ENCODE measurements around the gene DOC2B.

The DOC2B gene

DNA sequence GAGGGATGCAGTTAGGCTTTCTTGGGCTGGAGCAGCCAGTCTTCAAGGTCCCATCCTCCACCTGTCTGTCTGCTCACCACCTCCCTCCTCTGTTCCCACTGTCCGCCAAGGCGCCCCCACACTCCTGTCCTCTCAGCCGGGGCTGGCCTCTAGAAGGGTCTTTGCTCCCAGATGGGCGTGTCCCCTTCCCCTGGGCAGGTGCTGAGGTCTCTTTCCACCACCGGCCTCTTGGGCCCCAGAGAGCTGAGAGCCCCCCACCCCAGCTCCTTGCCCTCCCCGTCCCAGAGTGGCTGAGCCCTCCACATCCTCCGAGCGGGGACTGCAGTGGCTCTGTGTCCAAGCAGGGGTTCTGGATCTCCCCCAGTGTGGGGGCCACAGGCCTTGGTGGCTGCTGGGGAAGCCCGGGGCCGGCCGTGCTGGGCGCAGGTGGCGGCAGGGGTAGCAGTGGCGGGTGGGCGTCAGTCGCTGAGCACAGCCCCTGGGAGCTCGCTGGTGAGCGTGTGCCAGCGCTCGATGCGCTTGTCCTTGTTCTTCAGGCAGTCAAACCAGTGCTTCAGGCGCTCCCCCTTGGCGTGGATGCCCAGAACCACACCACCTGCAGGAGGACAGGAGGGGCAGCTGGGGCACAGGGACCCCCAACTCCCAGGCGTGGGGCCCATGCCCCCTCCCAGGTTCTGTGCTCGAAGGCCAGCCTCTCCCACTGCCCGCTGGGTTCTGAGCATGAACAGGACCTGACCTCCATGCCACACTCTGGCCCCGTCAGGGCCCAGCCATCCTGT, 34.3 kb downstream of the DOC2B start:
- DNase-seq (ENCODE audit: low spot score) = no peak
- H3K9ac ChIP-seq (ENCODE audit: low read depth, low read length, poor library complexity) = no peak overlapping the region
- WGBS, 2 donors (ENCODE audit: extremely low coverage in 2 of 2, insufficient read length in 2 of 2, insufficient replicate concordance in 1 of 2) = no CpG with 5 or more reads among the region's 27 CpGs

GRCh38 chr17:146546-146945, 34.9 kb downstream of the DOC2B start:
- Histone ChIP-seq H3K4me2 (ENCODE audit: insufficient read depth, low read length, poor library complexity, severe bottlenecking) (no peak overlapping the region), H4K91ac (ENCODE audit: low read depth, low read length, poor library complexity) (no peak overlapping the region), H2BK12ac (ENCODE audit: low read length) (no peak overlapping the region), H3K9ac (ENCODE audit: low read depth, low read length, poor library complexity) (no peak overlapping the region), H3K18ac (ENCODE audit: low read length) (no peak overlapping the region), H2BK15ac (ENCODE audit: low read length) (no peak overlapping the region), H3K23ac (ENCODE audit: low read depth, low read length, poor library complexity) (no peak overlapping the region), H4K8ac (ENCODE audit: low read depth, low read length) (no peak overlapping the region), H2AK5ac (ENCODE audit: low read depth, low read length) (peak overlapping the region; percentile 29), H2BK120ac (ENCODE audit: low read depth, low read length) (no peak overlapping the region), H3K4me3 (ENCODE audit: low read length in 2 of 2) (no peak overlapping the region), H3K9me3 (replicated peaks in 1 of 2; ENCODE audit: control insufficient read depth in 2 of 2, insufficient read depth in 1 of 2, low read depth in 1 of 2, low read length in 2 of 2) (no peaks in the 10 kb centered on the region), H3K27me3 (ENCODE audit: control insufficient read depth in 3 of 3, insufficient read depth in 3 of 3, low read depth in 1 of 3, low read length in 3 of 3) (peaks cover 0 to 9% (median 8%) of the 10 kb centered on the region in 3 experiments), H3K36me3 (replicated peaks in 1 of 2; ENCODE audit: control insufficient read depth in 2 of 2, insufficient read depth in 2 of 2, low read length in 2 of 2) (no peaks in the 10 kb centered on the region), H3K4me1 (ENCODE audit: control insufficient read depth in 2 of 2, insufficient read depth in 1 of 2, low read depth in 1 of 2, low read length in 2 of 2) (peaks cover 0 to 3% of the 10 kb centered on the region in 2 donors), H2BK5ac (ENCODE audit: low read length) (no peak overlapping the region), H3K79me1 (ENCODE audit: low read depth, low read length) (no peaks in the 10 kb centered on the region), H3K27ac (replicated peaks; ENCODE audit: low read length) (no peak overlapping the region), H3K4ac (ENCODE audit: low read length) (no peak overlapping the region), H2AFZ (ENCODE audit: low read length) (no peak overlapping the region), H3K14ac (ENCODE audit: low read length) (no peak overlapping the region)
- DNase-seq (ENCODE audit: low spot score) = no peak
- no CpG with 5 or more reads among the region's 10 CpGs for WGBS, 2 donors (ENCODE audit: extremely low coverage in 2 of 2, insufficient read length in 2 of 2, insufficient replicate concordance in 1 of 2)

More for the DNA sequence above, 34.3 kb downstream of the DOC2B start:
- Histone ChIP-seq H3K27ac (replicated peaks; ENCODE audit: low read length) (no peak overlapping the region), H3K14ac (ENCODE audit: low read length) (no peak overlapping the region), H3K79me1 (ENCODE audit: low read depth, low read length) (no peaks in the 10 kb centered on the region), H3K4me1 (ENCODE audit: control insufficient read depth in 2 of 2, insufficient read depth in 1 of 2, low read depth in 1 of 2, low read length in 2 of 2) (peaks cover 0 to 3% of the 10 kb centered on the region in 2 donors), H2BK120ac (ENCODE audit: low read depth, low read length) (peak overlapping the region; percentile 20), H3K27me3 (ENCODE audit: control insufficient read depth in 3 of 3, insufficient read depth in 3 of 3, low read depth in 1 of 3, low read length in 3 of 3) (peaks cover 0 to 9% (median 7%) of the 10 kb centered on the region in 3 experiments), H3K4me2 (ENCODE audit: insufficient read depth, low read length, poor library complexity, severe bottlenecking) (no peak overlapping the region), H2BK5ac (ENCODE audit: low read length) (no peak overlapping the region), H2BK15ac (ENCODE audit: low read length) (no peak overlapping the region), H2BK12ac (ENCODE audit: low read length) (no peak overlapping the region), H2AFZ (ENCODE audit: low read length) (no peak overlapping the region), H3K4ac (ENCODE audit: low read length) (peak overlapping the region; percentile 47), H3K4me3 (ENCODE audit: low read length in 2 of 2) (no peak overlapping the region), H3K36me3 (replicated peaks in 1 of 2; ENCODE audit: control insufficient read depth in 2 of 2, insufficient read depth in 2 of 2, low read length in 2 of 2) (no peaks in the 10 kb centered on the region), H4K8ac (ENCODE audit: low read depth, low read length) (no peak overlapping the region), H2AK5ac (ENCODE audit: low read depth, low read length) (peak overlapping the region; percentile 29), H4K91ac (ENCODE audit: low read depth, low read length, poor library complexity) (no peak overlapping the region), H3K9me3 (replicated peaks in 1 of 2; ENCODE audit: control insufficient read depth in 2 of 2, insufficient read depth in 1 of 2, low read depth in 1 of 2, low read length in 2 of 2) (peaks cover 0 to 1% of the 10 kb centered on the region in 2 donors), H3K23ac (ENCODE audit: low read depth, low read length, poor library complexity) (no peak overlapping the region), H3K18ac (ENCODE audit: low read length) (peak overlapping the region; percentile 39)

DNA sequence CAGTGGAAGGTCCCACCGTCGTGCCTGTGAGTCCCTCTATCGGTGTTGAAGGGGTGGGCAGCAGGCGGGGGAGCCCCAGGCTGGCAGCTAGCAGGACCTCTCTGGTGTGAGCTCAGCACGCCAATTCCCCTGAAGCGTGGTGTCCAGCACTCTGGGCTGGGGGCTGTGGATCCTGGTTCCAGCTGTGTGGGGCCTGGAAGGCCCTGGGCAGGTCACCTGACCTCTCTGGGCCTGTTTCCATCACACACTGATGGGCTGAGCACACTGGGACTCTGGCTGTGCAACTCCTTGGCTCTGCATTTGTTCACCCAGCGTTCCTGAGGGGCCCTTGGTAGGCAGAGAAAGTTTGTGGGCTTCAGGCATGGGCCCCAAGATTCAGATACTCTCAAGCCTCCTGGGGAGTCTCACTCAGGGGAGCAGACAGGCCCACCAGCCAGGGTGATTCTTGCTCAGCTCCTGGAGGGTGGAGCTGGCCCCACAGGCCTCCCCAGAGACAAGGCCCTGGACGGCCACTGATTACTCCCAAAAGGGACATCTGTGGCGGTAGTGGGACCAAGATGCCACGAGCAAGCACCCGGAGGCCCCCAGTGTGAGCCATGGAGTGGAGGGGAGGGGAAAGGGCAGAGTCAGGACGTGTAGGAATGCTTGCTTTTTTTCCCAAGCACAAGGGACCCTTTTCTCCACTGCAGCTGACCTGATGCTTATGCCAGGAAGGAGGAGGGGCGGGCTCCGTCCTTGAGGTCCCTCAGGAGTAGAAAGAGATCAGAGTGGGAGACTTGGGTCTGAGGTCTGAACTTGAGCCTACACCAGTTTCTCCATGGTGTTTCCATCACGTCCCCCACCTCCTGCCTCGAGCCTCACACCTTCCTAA, 35.5 kb downstream of the DOC2B start:
- Histone ChIP-seq H4K8ac (ENCODE audit: low read depth, low read length) (no peak overlapping the region), H2BK12ac (ENCODE audit: low read length) (no peak overlapping the region), H2AFZ (ENCODE audit: low read length) (no peak overlapping the region), H2BK5ac (ENCODE audit: low read length) (no peak overlapping the region), H2BK15ac (ENCODE audit: low read length) (peak overlapping the region; percentile 96), H3K4me2 (ENCODE audit: insufficient read depth, low read length, poor library complexity, severe bottlenecking) (no peak overlapping the region), H3K9me3 (replicated peaks in 1 of 2; ENCODE audit: control insufficient read depth in 2 of 2, insufficient read depth in 1 of 2, low read depth in 1 of 2, low read length in 2 of 2) (no peaks in the 10 kb centered on the region), H3K4ac (ENCODE audit: low read length) (no peak overlapping the region), H3K14ac (ENCODE audit: low read length) (peak overlapping the region; percentile 65), H3K9ac (ENCODE audit: low read depth, low read length, poor library complexity) (no peak overlapping the region), H3K18ac (ENCODE audit: low read length) (peak overlapping the region; percentile 45), H3K79me1 (ENCODE audit: low read depth, low read length) (no peaks in the 10 kb centered on the region), H3K4me1 (ENCODE audit: control insufficient read depth in 2 of 2, insufficient read depth in 1 of 2, low read depth in 1 of 2, low read length in 2 of 2) (peaks cover 0 to 3% of the 10 kb centered on the region in 2 donors), H2AK5ac (ENCODE audit: low read depth, low read length) (peak overlapping the region; percentile 82), H4K91ac (ENCODE audit: low read depth, low read length, poor library complexity) (no peak overlapping the region), H3K23ac (ENCODE audit: low read depth, low read length, poor library complexity) (no peak overlapping the region), H2BK120ac (ENCODE audit: low read depth, low read length) (no peak overlapping the region), H3K4me3 (ENCODE audit: low read length in 2 of 2) (no peak overlapping the region), H3K27ac (replicated peaks; ENCODE audit: low read length) (no peak overlapping the region), H3K27me3 (ENCODE audit: control insufficient read depth in 3 of 3, insufficient read depth in 3 of 3, low read depth in 1 of 3, low read length in 3 of 3) (peaks cover 0 to 9% (median 8%) of the 10 kb centered on the region in 3 experiments), H3K36me3 (replicated peaks in 1 of 2; ENCODE audit: control insufficient read depth in 2 of 2, insufficient read depth in 2 of 2, low read length in 2 of 2) (no peaks in the 10 kb centered on the region)
- no CpG with 5 or more reads among the region's 16 CpGs for WGBS, 2 donors (ENCODE audit: extremely low coverage in 2 of 2, insufficient read length in 2 of 2, insufficient replicate concordance in 1 of 2)
- no peak for DNase-seq (ENCODE audit: low spot score)

Data from neuronal stem cell (in vitro differentiated cells).